Ishikawa (cell line): Measurements from ENCODE around the gene PRR14.

Experiments used
- CEBPB ChIP-seq: IDR thresholded peaks from 2 replicates; pipeline ENCODE4 v1.6.1; 2012
- EGR1 ChIP-seq: IDR thresholded peaks from 2 replicates; pipeline ENCODE4 v1.6.1; 2012
- EP300 ChIP-seq: IDR thresholded peaks from 2 replicates; pipeline ENCODE4 v1.6.1; 2012; ENCODE audit warnings: borderline replicate concordance
- FOXM1 ChIP-seq: IDR thresholded peaks from 2 replicates; pipeline ENCODE4 v1.6.1; 2012; ENCODE audit warnings: low read depth, borderline replicate concordance
- NFIC ChIP-seq: IDR thresholded peaks from 2 replicates; pipeline ENCODE4 v1.6.1; 2012
- RAD21 ChIP-seq: IDR thresholded peaks from 2 replicates; pipeline ENCODE4 v1.6.1; 2012; ENCODE audit warnings: low read depth
- TAF1 ChIP-seq: IDR thresholded peaks from 2 replicates; pipeline ENCODE4 v1.6.1; 2012; ENCODE audit warnings: low read depth, mild to moderate bottlenecking
- TCF12 ChIP-seq: IDR thresholded peaks from 2 replicates; pipeline ENCODE4 v1.6.1; 2012; ENCODE audit warnings: low read depth
- TEAD4 ChIP-seq: IDR thresholded peaks from 2 replicates; pipeline ENCODE4 v1.6.1; 2012
- TF ChIP-seq, protein P1 (sequence below): IDR thresholded peaks from 2 replicates; pipeline ENCODE4 v1.6.1; 2012
- TF ChIP-seq, protein P2 (sequence below): IDR thresholded peaks from 2 replicates; pipeline ENCODE4 v1.6.1; 2012; ENCODE audit warnings: low read depth, mild to moderate bottlenecking

DNA sequence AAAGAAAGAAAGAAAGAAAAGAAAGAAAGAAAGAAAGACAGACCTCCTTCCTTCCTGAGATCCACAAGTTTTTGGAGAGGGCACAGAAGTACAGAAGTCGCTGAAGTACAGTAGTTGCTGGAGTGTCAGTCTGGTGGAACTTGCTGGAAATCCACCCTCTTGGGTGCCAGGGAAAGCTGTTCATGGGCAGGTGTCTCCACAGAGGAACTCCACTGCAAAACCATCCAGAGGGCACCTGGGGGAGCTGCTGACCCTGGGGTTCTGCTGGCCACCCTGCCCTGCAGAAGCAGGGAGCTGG, 3.5 kb upstream of the PRR14 start:
- TF ChIP-seq EGR1: no peak
- TF ChIP-seq NFIC: no peak
- TF ChIP-seq, protein P1, sequence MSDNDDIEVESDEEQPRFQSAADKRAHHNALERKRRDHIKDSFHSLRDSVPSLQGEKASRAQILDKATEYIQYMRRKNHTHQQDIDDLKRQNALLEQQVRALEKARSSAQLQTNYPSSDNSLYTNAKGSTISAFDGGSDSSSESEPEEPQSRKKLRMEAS: no peak
- TF ChIP-seq CEBPB: no peak
- no peak for TF ChIP-seq EP300
- no peak for TF ChIP-seq FOXM1
- no peak; the same call in 1 of the 2 replicates for TF ChIP-seq RAD21
- no peak for TF ChIP-seq TEAD4
- TF ChIP-seq TCF12: no peak
- TF ChIP-seq, protein P2, sequence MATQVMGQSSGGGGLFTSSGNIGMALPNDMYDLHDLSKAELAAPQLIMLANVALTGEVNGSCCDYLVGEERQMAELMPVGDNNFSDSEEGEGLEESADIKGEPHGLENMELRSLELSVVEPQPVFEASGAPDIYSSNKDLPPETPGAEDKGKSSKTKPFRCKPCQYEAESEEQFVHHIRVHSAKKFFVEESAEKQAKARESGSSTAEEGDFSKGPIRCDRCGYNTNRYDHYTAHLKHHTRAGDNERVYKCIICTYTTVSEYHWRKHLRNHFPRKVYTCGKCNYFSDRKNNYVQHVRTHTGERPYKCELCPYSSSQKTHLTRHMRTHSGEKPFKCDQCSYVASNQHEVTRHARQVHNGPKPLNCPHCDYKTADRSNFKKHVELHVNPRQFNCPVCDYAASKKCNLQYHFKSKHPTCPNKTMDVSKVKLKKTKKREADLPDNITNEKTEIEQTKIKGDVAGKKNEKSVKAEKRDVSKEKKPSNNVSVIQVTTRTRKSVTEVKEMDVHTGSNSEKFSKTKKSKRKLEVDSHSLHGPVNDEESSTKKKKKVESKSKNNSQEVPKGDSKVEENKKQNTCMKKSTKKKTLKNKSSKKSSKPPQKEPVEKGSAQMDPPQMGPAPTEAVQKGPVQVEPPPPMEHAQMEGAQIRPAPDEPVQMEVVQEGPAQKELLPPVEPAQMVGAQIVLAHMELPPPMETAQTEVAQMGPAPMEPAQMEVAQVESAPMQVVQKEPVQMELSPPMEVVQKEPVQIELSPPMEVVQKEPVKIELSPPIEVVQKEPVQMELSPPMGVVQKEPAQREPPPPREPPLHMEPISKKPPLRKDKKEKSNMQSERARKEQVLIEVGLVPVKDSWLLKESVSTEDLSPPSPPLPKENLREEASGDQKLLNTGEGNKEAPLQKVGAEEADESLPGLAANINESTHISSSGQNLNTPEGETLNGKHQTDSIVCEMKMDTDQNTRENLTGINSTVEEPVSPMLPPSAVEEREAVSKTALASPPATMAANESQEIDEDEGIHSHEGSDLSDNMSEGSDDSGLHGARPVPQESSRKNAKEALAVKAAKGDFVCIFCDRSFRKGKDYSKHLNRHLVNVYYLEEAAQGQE: no peak
- TF ChIP-seq TAF1: no peak
